AG20443 (cell line): ENCODE measurements around the gene CDR2L.
A peak's percentile ranks its signal among the peaks of the same experiment; 100 is the strongest.
"Not testable (repeated sequence)": the region's sequence is repeated elsewhere in the genome, so short reads cannot be mapped to it uniquely, and the experiment has no call there.

Source experiments
- DNase-seq: peaks from one replicate; pipeline ENCODE4 v3.0.0; 2012; ENCODE audit warnings: low spot score, mixed read lengths

Gene CDR2L

GRCh38 chr17:75011401-75012095 lies 24.1 kb downstream of the CDR2L start:
- peak; percentile 87 for DNase-seq

DNA sequence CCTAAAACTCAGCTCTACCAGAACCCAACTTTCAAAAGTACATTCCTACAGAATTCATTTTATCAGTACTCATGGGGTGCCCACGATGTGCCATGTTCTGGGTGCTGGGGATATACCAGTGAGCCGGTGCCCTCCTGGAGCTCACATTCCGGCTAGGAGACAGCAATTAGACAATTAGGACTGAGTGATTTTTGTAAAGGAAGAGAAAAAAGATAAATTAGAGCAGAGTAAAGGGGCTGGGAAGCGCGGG lies 24.6 kb downstream of the CDR2L start:
- DNase-seq, result no peak

- DNase-seq, result peak; percentile 94
Observed at GRCh38 chr17:75012346-75013091, 25.1 kb downstream of the CDR2L start, which contains the start of gene MRPL58. Gene MRPL58 (plus strand): TSS chr17:75012670. CDS start chr17:75012687, 17 bp downstream.

DNA sequence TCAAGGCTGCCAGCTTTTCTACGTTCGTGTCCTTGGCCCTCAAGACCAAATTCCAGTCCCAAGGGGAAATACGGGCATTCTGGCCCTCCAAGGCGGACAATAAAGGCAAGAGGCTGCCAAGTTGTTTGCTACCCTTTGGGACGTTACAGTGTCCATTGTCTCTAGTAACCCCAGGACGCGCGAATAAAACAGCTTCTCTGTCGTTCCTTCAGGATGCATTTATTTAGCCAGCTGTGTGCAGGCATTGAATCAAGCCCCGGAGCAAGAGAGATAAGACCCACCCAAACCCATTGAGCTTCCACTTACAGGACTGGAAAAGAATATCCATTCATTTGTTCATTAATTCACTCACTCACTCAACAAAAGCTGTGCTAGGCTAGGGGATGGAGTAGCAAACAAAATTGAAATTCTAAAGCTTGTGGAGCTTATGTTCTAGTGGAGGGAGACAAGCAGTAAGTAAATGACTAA lies 25.7 kb downstream of the CDR2L start:
- DNase-seq, result no peak

- DNase-seq, result no peak
Observed at GRCh38 chr17:75019146-75019545, 31.7 kb downstream of the CDR2L start.

DNA sequence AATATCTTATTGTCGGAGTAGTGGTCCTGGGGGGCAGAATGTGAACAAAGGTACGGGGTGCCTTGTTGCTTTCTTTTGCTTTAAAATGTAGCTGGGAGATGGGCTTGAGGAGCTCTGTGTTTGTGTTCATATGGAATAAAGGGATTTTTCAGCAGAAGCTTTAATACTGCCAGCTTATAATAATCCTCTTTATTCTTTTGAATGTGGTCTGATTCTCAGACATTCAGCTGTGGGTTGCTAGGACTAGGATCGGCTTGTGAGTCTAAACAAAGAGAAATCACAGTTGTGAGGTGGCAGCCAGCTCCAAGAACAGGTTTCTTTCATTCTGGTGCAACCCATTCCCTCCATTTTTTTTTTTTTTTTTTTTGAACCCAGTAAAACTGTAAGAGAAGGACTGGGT lies 32.3 kb downstream of the CDR2L start:
- no peak for DNase-seq

DNA sequence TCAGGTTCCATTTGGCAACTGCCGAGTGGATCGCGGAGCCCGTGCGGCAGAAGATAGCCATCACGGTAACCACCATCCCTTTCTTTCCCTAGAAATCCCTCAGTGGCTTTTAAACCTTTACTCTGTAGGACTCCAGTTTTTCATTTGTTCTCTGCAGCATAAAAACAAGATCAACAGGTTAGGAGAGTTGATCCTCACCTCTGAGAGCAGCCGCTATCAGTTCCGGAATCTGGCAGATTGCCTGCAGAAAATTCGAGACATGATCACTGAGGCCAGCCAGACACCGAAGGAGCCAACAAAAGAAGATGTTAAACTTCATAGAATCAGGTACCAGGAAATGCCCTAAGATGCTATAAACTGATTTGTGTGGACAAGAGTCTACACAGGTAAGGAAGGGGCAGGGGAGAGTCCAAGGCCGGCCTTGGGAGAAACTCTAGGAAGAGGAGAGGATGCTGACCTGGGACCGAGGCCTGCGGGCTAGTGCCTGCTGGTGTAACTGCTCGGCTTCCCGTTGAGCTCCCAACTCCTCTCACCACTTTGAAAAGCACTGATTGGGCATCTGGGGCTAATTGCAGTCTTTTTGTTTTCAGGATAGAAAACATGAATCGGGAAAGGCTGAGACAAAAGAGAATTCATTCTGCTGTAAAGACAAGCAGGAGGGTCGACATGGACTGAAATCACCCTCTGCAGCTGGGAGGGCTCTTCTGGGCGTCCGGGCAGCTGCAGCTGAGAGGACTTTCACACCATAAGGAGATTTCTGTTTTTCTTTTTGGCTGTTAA lies 33.1 kb downstream of the CDR2L start:
- DNase-seq, result no peak

DNA sequence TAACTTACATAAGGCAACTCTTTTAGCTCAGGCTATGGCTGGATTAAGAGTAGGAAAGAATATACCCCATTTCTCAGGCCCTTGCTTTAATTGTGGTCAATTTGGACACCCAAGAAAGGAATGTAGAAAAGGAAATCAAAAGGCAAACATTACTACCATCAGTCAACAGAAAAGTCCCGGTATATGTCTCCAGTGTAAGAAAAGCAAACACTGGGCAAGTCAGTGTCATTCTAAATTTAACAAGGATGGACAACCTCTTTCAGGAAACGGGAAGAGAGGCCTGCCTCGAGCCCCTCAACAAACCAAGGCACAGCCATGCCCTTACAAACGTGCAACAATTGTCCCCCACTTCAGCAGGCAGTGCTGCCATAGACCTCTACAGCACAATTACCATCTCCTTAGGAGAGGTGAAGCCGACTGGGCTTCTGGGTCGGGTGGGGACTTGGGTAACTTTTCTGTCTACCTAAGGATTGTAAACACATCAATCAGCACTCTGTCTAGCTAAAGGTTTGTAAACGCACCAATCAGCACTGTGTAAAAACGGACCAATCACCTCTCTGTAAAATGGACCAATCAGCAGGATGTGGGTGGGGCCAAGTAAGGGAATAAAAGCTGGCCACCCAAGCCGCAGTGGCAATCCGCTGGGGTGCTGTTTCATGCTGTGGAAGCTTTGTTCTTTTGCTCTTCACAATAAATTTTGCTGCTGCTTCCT lies 37.4 kb downstream of the CDR2L start:
- no peak for DNase-seq

- not testable (repeated sequence) for DNase-seq
Observed at GRCh38 chr17:75025398-75025734, 37.9 kb downstream of the CDR2L start.

GRCh38 chr17:75026650-75027049 lies 39.2 kb downstream of the CDR2L start:
- DNase-seq, result not testable (repeated sequence)

DNA sequence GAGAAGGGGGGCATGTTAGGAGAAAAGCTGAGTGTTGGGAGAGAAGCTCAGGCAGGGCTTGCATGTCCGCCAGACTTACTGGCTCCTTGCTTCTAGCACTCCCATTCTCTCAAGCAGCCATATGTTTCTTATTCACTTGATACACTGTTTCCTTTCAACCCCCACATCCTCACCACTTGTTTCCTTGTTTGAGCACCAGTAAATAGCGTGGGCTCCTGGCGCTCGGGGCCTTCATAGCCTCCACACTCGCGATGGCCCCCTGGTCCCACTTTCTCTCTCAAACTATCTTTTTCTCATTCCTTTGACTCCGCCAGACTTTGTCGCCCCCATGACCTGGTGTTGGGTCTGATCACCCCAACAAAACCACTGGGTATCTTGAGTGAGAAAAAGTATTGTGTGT lies 42.7 kb downstream of the CDR2L start:
- DNase-seq, result no peak

GRCh38 chr17:75031972-75032719 lies 44.7 kb downstream of the CDR2L start:
- DNase-seq, result peak; percentile 91

DNA sequence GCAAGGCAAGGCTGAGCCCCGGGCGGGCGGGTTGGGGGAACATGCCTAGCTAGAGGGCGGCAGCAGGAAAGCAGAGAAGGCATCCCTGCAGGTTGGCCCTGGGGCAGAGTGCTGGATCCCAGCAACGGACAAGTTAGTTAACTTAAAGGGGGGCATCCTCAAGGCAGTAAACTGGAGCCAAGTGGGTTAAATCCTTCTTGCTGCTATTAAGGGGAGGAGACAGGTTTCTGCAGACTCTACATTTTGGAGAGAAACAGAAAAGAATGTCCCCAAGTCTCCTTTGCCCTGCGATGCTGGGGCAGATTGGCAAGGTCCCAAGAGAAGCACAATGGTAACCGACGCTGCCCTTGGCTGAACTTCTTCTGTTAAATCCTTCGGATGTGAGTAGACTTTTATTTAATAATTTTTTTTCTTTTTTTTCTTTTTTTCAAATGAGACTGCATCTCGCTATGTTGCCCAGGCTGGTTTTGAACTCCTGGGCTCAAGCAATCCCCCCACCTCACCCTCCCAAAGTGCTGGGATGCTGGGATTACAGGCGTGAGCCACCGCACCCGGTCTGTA lies 45.4 kb downstream of the CDR2L start:
- no peak for DNase-seq

- DNase-seq, result peak; percentile 85
Observed at GRCh38 chr17:75033346-75034235, 46.2 kb downstream of the CDR2L start.

DNA sequence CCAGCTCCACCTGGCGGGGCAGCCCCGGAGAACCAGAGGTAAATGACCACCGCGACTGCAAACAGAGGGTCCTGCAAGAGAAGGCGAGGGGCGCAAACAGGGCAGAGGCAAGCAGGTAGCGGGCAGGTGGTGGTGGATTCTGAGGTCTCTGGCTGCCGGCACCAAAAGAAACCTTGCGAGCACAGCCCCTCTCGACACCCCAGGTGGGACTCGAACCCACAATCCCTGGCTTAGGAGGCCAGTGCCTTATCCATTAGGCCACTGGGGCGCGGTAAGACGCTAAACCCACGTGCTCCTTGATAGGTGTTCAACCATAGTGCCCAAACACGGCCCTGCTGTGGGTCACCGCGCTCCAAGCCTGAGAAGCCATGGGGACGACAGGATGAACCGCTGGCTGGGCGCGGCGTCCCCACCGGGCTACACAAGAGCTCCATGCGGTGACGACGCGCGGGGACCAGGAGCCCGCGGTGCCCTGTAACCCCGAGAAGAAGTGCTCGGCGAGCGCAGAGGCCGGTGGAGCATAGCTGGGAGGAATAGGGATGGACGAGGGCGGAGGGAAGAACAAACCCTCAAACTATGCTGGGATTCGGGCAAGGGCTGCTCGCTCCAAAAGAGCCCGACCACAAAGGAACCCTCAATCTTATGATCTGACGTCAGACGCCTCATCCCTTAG lies 46.9 kb downstream of the CDR2L start:
- DNase-seq, result peak; percentile 69

DNA sequence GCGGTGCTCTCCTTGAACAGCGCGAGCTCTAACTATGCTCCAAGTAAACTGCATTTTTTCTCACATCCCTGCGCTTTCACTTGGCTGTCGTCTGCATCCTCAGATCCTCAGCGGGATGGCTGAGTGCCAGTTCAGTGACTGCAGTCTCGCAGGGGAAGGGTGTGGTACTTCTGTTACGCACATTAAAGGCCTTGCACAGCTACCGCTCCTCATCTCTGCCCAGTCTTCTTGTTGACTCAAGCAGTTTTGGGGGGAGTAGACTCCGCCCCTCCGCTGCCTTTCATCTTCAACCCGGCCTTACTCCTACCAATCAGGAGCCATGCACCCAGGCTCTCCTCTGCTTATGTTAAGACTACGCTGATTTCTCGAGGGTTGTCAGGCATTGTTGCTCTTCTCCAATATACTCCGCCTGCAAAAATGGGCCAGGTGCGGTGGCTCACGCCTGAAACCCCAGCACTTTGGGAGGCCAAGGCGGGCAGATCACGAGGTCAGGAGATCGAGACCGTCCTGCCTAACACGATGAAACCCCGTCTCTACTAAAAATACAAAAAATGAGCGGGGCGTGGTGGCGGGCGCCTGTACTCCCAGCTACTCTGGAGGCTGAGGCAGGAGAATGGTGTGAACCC lies 49.3 kb downstream of the CDR2L start:
- peak; percentile 89 for DNase-seq

DNA sequence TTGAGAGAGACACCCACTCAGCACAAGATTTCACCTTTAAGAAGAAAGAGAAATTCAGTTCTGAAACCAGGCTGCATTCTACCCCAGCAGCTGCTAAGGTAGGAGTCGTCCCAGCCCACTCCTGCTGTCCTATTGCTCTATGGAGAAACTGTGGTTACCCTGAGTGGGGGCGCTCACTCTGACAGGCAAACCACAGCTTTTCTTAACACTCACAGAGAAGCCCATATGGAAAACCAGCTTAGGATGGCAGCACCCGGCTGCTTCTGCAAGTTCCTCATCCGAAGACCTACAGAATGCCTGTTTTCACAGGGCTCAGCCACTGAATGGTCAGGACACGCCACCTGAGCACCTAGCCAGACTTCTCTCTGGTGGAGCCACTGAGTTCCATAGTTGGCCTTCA lies 51.8 kb downstream of the CDR2L start:
- DNase-seq, result no peak

DNA sequence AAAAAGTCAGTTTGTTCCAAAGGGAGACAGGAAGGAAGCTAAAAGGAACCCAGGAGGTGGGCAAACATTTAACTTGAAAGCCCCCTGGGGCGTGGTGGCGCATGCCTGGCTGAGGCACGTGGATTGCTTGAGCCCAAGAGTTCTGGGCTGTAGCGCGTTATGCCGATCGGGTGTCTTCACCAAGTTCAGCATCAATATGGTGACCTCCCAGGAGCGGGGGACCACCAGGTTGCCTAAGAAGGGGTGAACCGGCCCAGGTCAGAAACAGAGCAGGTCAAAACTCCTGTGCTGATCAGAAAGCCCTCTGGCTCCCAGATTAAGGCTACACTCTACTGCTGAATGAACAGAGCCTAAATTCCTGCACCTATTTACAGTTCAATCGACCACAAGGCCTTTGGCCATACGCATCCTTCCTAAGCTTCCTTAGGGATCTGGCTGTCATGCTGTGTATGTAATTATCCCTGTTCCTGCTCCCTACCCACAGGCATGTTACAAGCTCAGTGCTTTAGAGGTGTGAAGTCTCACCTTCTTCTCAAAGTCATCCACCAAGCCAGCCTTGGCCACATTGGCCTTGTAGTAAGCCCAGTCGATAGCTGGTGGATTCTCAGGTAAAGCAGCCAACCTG lies 54.3 kb downstream of the CDR2L start:
- DNase-seq, result no peak

DNA sequence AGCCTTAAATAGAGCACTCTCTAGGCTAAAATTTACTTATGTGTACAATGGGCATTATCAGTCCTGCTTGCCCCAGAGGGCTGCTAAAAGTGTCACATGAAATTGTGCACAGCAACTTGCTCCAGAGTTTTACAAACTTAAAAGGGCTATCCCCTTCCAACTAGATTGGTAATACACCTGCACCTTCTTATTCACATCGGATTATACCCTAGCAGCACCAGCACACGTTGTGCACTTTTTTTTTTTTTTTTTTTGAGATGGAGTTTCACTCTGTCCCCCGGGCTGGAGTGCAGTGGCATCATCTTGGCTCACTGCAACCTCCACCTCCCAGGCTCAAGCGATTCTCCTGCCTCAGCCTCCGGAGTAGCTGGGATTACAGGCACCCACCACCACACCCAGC lies 56.4 kb downstream of the CDR2L start:
- DNase-seq, result not testable (repeated sequence)
